Neural progenitor cell (in vitro differentiated cells): ENCODE measurements around the gene RHBDL1.

Experiments used
- CTCF ChIP-seq: fragments of 200-600 bp; sonication (generic); IDR thresholded peaks from 2 replicates; pipeline ENCODE4 v1.5.1; 2017; ENCODE audit warnings: antibody characterized with exemption, mild to moderate bottlenecking
- EZH2phosphoT487 ChIP-seq: fragments of 200-600 bp; sonication (generic); IDR thresholded peaks from 2 replicates; pipeline ENCODE4 v1.6.1; 2017; ENCODE audit warnings: antibody characterized with exemption

GRCh38 chr16:630815-631405 lies 44.6 kb upstream of the RHBDL1 start, which contains the start of gene WFIKKN1:
- TF ChIP-seq CTCF (no peak), EZH2phosphoT487 (no peak)
